HepG2 (cell line): ENCODE results near the gene FXYD1. TPM values are rescaled to one million over a fixed set of nuclear protein-coding genes. Genes with fewer than 3 reads are reported as not detected.

Source experiments
- BCL6 ChIP-seq: IDR thresholded peaks from 2 replicates; pipeline ENCODE4 v1.6.1; 2016; ENCODE audit warnings: missing genetic modification reagents, missing compliant biosample characterization
- EED ChIP-seq: sonication (generic); formaldehyde crosslinking; IDR thresholded peaks from 2 replicates; pipeline ENCODE4 v1.5.0; 2020; ENCODE audit warnings: mild to moderate bottlenecking, missing genetic modification reagents
- ESRRA ChIP-seq: sonication (generic); formaldehyde crosslinking; IDR thresholded peaks from 2 replicates; pipeline ENCODE4 v1.5.1; 2020; ENCODE audit warnings: mild to moderate bottlenecking, low read depth, missing genetic modification reagents
- HNRNPH1 ChIP-seq: fragments of 200-400 bp; formaldehyde crosslinking; optimal IDR thresholded peaks from 2 replicates; pipeline ENCODE3; 2017; ENCODE audit warnings: mild to moderate bottlenecking, low read depth, low read length
- MAF1 ChIP-seq: sonication (generic); formaldehyde crosslinking; IDR thresholded peaks from 2 replicates; pipeline ENCODE4 v1.5.0; 2020; ENCODE audit warnings: missing genetic modification reagents, borderline replicate concordance
- MEIS2 ChIP-seq: sonication (generic); formaldehyde crosslinking; IDR thresholded peaks from 2 replicates; pipeline ENCODE4 v1.9.0; 2021; ENCODE audit warnings: mild to moderate bottlenecking, missing genetic modification reagents
- TCF12 ChIP-seq, 2 experiments: fragments of 450-650 bp in 1 of 2; sonication (generic) in 1 of 2; formaldehyde crosslinking in 1 of 2; IDR thresholded peaks; 2 replicates each; pipeline versions ENCODE4 v1.6.1 to v1.8.0; 2017 to 2022; ENCODE audit warnings: antibody characterized with exemption in 1 of 2, mild to moderate bottlenecking in 1 of 2, missing genetic modification reagents in 1 of 2, moderate library complexity in 1 of 2
- ZBTB40 ChIP-seq, 2 experiments: fragments of 450-650 bp in 1 of 2; sonication (generic) in 1 of 2; formaldehyde crosslinking in 1 of 2; IDR thresholded peaks; 2 replicates each; pipeline versions ENCODE4 v1.6.1 to v1.8.0; 2016 to 2022; ENCODE audit warnings: antibody characterized with exemption in 1 of 2, mild to moderate bottlenecking in 1 of 2, missing genetic modification reagents in 1 of 2
- ZBTB42 ChIP-seq: sonication (generic); formaldehyde crosslinking; IDR thresholded peaks from 2 replicates; pipeline ENCODE4 v1.5.0; 2020; ENCODE audit warnings: mild to moderate bottlenecking, missing genetic modification reagents
- ZNF275 ChIP-seq: sonication (generic); formaldehyde crosslinking; IDR thresholded peaks from 2 replicates; pipeline ENCODE4 v1.8.0; 2022; ENCODE audit warnings: missing genetic modification reagents, mild to moderate bottlenecking, inconsistent platforms, borderline replicate concordance
- ZNF446 ChIP-seq: sonication (generic); formaldehyde crosslinking; IDR thresholded peaks from 2 replicates; pipeline ENCODE4 v1.5.0; 2020; ENCODE audit warnings: mild to moderate bottlenecking, missing genetic modification reagents
- polyA plus RNA-seq, 8 experiments: library from polyadenylated mRNA; depleted of rRNA in 3 of 8; stranded (reverse) in 7 of 8; unstranded in 1 of 8; fragments of >200 nt; fragmentation: Illumina TruSeq in 4 of 8; extraction: Trizol in 4 of 8; gene quantifications; 2 replicates each; pipeline versions ENCODE4 v1.2.1 to v1.2.3, GENCODE V29; 2011 to 2016; ENCODE audit warnings: low read depth in 4 of 8, missing spikeins in 1 of 8, mixed read lengths in 1 of 8; ENCODE audit not compliant: insufficient read depth in 1 of 8
- total RNA-seq, 5 experiments: library from RNA; depleted of rRNA; stranded (reverse); fragments of >200 nt; fragmentation: Illumina TruSeq; extraction: Trizol; gene quantifications; 2 replicates each; pipeline ENCODE4 v1.2.3, GENCODE V29; 2016; ENCODE audit warnings: low read depth in 1 of 5
- TF ChIP-seq, protein P1 (sequence below): sonication (generic); formaldehyde crosslinking; IDR thresholded peaks from 2 replicates; pipeline ENCODE4 v1.4.0; 2020; ENCODE audit warnings: missing genetic modification reagents
- TF ChIP-seq, protein P2 (sequence below): IDR thresholded peaks from 2 replicates; pipeline ENCODE4 v1.6.1; 2012; ENCODE audit warnings: inconsistent platforms

Gene FXYD1
- total and polyA plus RNA-seq, 2 of the 13 experiments (the other 11 are each of a cell fraction or from before 2014, with no cell fraction given): 31.2 TPM; not detected in 1

GRCh38 chr19:35130761-35131720 lies 7.6 kb upstream of the FXYD1 start (continued):
- TF ChIP-seq, protein P1, sequence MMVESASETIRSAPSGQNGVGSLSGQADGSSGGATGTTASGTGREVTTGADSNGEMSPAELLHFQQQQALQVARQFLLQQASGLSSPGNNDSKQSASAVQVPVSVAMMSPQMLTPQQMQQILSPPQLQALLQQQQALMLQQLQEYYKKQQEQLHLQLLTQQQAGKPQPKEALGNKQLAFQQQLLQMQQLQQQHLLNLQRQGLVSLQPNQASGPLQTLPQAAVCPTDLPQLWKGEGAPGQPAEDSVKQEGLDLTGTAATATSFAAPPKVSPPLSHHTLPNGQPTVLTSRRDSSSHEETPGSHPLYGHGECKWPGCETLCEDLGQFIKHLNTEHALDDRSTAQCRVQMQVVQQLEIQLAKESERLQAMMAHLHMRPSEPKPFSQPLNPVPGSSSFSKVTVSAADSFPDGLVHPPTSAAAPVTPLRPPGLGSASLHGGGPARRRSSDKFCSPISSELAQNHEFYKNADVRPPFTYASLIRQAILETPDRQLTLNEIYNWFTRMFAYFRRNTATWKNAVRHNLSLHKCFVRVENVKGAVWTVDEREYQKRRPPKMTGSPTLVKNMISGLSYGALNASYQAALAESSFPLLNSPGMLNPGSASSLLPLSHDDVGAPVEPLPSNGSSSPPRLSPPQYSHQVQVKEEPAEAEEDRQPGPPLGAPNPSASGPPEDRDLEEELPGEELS: peak; percentile 87
- 0 out of 2 replicates have a peak, but pooled peaks have one; percentile 33 for TF ChIP-seq ZNF275 (CRISPR knock-in tag)
- peak; percentile 78; the same call in 1 of the 2 replicates for TF ChIP-seq ESRRA
- TF ChIP-seq ZBTB42 (CRISPR knock-in tag): 0 out of 2 replicates have a peak, but pooled peaks have one; percentile 29
- TF ChIP-seq MEIS2 (CRISPR knock-in tag): peak; percentile 67; the same call in 1 of the 2 replicates
- TF ChIP-seq HNRNPH1: peak; percentile 78
- TF ChIP-seq TCF12 (IDR thresholded peaks at IDR 0.05): no peak
- peak; percentile 87; the same call in 1 of the 2 replicates for TF ChIP-seq TCF12 (CRISPR knock-in tag; IDR thresholded peaks at IDR 0.05)
- peak; percentile 71 for TF ChIP-seq BCL6
- TF ChIP-seq EED (CRISPR knock-in tag): no peak
- TF ChIP-seq, protein P2, sequence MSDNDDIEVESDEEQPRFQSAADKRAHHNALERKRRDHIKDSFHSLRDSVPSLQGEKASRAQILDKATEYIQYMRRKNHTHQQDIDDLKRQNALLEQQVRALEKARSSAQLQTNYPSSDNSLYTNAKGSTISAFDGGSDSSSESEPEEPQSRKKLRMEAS: peak; percentile 35
- no peak for TF ChIP-seq MAF1 (CRISPR knock-in tag)
- TF ChIP-seq ZBTB40 (IDR thresholded peaks at IDR 0.05): no peak
- TF ChIP-seq ZBTB40 (CRISPR knock-in tag; IDR thresholded peaks at IDR 0.05): 0 out of 2 replicates have a peak, but pooled peaks have one; percentile 43
- no peak for TF ChIP-seq ZNF446 (CRISPR knock-in tag)
